Measurements from ENCODE around the gene PRR23B.
A peak's percentile ranks its signal among the peaks of the same experiment; 100 is the strongest.
"Not testable (repeated sequence)": the region's sequence is repeated elsewhere in the genome, so short reads cannot be mapped to it uniquely, and the experiment has no call there.

The PRR23B gene

DNA sequence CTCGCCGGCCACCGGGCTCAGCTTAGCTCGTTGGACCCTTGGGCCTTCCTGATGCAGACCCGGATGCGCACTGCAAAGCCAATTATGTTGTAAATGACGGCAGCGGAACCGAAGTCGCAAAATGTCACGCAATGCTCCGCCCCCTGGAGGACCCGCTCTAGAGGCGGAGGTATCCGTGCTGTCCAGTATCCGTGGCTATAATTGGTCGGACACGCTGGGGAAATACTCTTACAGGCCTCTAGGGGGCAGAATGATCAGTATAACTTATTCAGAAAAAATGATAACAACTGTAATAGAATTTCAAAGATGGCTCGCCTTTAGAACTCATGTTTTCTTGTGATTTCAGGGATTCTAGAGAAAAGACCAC, at the start of gene PRR23B:
Gene PRR23B (minus strand): TSS at position 59 of the 367 bp plus-strand sequence. CDS start 265 bp downstream, outside the sequence.
- no peak for DNase-seq

DNA sequence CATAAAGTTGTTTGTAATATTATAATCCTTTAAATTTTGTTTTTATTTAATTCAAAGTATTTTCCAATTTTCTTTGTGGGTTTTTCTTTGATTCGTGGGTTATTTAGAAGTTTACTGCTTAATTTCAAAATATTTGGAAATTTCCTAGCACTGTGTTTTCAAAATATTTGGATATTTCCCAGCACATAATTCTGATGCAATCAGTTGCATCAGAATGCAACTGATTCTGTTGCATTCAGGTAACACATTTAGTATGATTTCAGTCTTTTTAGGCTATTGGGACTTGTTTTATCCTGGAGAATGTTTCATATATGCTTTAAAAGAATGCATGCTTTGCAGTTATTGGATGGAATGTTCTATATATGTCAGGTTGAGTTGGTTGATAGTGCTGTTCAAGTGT, 42.2 kb upstream of the PRR23B start:
- DNase-seq, result no peak

GRCh38 chr3:139052802-139053600, 32.3 kb upstream of the PRR23B start:
- no peak for DNase-seq

DNA sequence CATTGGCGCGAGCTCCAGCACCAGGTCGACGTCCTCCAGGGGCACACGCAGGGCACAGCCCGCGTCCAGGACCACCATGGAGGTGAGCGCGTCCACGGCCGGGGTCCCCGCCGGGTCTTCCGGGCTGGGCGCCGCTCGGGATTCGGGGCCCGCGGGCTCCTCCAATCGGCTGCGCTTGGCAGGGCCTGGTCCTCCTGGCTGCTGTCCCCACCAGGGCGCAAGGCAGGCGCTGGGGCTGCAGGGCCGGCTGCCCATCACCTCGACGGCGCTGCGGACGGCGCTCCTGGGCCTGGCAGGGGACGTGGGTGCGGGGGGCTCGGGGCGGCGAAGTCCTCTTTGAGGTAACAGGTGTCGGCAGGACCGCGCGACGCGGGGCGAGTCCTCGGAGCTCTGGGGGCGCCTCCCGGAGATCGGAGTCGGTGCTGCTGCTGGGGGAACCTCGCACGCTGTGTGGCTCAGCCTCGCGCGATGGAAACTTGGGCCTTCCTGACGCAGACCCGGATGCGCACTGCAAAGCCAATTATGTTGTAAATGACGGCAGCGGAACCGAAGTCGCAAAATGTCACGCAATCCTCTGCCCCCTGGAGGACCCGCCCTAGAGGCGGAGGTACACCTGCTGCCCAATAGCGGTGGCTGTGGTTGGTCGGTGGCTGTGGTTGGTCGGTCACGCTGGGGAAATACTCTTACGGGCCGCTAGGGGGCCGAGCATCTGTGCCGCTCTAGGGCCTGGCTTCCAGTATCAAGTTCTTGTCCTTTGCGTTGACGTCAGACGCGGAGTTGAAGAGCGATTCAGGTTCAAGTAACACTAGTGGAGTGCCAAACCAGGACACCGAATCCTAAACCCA, 23.9 kb upstream of the PRR23B start, which contains the start of gene PRR23C:
Gene PRR23C (minus strand): TSS at position 527 of the 845 bp plus-strand sequence. CDS start 272 bp downstream, at position 255.
- no peak for DNase-seq

GRCh38 chr3:139043554-139044365, 23.0 kb upstream of the PRR23B start:
- DNase-seq, result no peak

DNA sequence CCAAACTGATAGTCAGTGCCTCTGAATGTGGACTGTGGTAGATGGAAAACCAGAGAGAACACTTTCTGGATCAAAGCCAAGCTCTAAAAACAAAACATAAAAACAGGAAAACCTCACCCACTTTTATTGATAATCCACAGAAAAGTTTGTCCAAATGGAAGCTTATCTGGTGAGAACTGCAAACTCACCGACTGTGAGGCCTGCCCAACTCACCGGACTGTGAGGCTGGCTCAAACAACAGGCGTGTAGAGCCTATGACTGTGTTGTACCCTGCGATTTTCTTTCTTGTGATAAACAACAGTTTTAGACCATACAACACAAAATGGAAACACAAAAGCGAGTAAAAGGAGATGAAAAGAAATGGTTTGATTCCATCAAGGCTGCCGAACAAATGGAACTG, 16.8 kb upstream of the PRR23B start:
- DNase-seq, result no peak

GRCh38 chr3:139032326-139033002, 11.7 kb upstream of the PRR23B start:
- DNase-seq, result no peak

DNA sequence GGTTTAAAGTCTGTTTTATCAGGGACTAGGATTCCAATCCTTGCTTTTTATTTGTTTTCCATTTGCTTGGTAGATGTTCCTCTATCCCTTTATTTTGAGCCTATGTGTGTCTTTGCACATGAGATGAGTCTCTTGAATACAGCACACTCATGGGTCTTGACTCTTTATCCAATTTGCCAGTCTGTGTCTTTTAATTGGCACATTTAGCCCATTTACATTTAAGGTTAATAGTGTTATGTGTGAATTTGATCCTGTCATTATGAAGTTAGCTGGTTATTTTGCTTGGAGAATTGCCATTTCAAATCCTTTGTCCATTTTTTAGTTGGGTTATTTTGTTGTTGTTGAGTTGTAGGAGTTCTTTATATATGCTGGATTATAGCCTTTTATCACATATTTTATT, 9.8 kb upstream of the PRR23B start:
- DNase-seq, result not testable (repeated sequence)

- DNase-seq, result no peak
These were observed 4.2 kb upstream of the PRR23B start for GRCh38 chr3:139024968-139025367.

DNA sequence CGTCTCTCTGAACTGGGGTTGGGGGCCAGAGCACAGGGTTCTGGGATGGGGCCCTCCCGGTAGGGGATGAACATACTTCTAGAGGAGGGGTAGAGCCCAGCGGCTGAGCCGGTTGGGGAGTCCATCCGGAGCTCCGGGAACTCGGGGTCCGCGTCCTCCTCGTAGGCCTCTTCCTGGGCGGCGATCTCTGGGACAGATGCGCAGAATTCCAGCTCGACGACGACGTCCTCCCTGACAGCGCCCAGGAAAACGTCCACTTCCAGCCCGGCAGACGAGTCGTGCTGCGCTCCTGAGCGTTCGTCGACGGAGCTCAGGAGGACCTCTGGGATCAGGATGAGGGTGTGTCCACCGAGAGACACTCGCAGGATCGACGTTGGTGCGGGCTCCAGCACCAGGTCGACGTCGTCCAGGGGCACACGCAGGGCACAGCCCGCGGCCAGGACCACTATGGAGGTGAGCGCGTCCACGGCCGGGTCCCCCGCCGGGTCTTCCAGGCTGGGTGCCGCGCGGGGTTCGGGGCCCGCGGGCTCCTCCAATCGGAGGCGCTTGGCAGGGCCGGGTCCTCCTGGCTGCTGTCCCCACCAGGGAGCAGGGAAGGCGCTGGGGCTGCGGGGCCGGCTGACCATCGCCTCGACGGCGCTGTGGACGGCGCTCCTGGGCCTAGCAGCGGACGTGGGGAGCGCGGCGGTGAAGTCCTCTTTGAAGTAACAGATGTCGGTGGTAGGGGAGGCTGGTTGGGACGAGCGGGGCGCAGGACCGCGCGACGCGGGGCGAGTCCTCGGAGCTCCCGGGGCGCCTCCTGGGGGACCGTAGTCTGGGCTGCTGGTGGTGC, 474 bp downstream of the PRR23B start:
- DNase-seq, result no peak

DNA sequence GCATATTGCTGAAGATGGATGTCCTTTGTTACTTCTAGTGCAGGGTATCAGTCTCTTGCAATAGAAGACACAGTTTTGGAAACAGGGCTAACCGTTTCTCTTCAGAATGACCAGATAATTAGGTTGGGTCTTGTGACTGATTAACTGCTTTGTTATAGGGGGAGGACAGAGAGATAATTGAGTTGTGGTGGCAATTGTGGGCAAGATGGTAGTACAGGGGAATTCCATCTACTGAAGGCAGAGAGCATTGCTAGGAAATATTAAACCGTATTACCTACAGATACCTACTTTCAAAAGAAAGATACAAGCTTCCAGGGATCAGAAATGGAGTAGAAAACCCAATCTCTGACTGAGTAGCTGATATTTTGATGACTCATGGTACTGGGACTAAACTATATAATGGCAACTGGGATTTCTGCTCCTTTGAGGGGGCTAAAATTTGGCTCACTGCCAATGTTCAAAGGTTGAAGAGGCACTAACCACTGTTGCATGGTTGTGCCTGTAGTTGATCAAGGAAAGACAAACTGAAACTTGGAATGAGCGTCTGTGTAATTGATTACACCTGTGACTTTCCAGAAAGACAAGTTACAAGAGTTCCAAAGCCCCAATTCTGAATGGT, 4.2 kb downstream of the PRR23B start:
- DNase-seq, result no peak

GRCh38 chr3:139006051-139006716, 14.5 kb downstream of the PRR23B start, which contains the start of gene PRR23A:
Gene PRR23A (minus strand): TSS chr3:139006268. CDS start chr3:139006268, 0 bp downstream.
- DNase-seq, result no peak

DNA sequence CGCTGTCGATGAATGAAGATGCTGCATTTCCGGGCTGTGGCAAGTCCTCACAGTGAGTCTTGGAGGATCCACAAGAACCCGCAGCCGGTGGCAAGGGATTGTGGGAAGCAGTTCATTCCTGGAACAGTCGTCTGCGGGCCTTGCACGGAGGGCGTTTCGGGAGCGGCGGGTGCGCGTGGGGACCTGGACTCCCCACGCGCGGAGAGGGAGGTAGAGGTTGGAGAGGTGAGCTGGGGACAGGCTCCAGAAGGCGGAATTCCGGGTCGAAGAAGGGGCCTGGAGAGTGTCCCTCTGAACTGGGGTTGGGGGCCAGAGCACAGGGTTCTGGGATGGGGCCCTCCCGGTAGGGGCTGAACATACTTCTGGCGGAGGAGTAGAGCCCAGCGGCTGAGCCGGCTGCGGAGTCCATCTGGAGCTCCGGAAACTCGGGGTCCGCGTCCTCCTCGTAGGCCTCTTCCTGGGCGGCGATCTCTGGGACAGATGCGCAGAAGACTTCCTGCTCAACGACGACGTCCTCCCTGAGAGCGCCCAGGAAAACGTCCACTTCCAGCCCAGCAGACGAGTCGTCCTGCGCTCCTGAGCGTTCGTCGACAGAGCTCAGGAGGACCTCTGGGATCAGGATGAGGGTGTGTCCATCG, 15.3 kb downstream of the PRR23B start:
- DNase-seq, result no peak

- no peak for DNase-seq
These were observed 25.0 kb downstream of the PRR23B start for GRCh38 chr3:138995706-138996105.

GRCh38 chr3:138987181-138987580, 33.5 kb downstream of the PRR23B start:
- peak in 1 of 2 experiments; percentile 68 for DNase-seq

GRCh38 chr3:138985932-138986331, 34.8 kb downstream of the PRR23B start:
- DNase-seq, result peak in 1 of 2 experiments; percentile 50

DNA sequence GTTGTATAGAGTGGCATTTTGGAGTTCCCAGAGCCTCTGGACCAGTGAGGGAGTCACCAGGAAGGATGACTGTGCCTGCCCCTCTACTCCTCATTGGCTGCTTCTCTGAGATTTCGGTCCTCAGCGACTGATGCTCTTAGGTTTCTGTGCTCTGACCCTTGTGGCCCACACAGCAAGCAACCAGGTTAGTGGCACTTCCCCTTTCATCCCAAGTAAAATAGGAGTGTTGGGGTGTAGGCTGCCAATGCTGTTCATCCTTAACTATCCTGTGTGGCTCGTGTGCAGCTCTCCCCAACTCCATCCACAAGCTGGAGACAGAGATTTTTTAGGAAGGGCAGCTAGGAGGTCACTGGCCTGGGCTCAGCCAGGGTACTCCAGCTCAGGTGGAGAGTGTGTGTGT, 35.9 kb downstream of the PRR23B start:
- DNase-seq, result no peak

DNA sequence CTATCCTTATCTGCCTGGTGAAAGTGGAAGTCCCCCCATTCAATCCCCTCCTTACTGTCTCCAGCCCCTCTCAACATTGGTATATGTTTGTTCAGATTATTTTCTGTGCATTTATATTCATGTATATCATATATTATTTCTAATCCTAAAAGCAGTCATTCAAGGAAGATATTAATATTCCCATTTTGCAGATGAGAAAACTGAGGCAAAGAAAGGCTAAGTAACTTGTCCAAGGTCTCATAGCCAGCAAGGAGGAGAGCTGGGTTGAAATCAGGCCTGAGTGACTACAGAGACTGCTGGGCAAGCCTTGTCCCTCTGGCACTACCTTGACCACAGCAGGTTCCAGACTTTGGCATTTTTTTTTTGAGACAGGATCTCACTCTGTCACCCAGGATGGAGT, 44.7 kb downstream of the PRR23B start:
- no peak for DNase-seq

- DNase-seq, result no peak
These were observed 45.4 kb downstream of the PRR23B start for GRCh38 chr3:138975351-138975750.

GRCh38 chr3:138974462-138974861, 46.3 kb downstream of the PRR23B start:
- no peak for DNase-seq

All from NCI-H446 (cell line).